GM23248 (cell line): ENCODE results near the gene KCTD5.

Experiments used
- EZH2 ChIP-seq: fragments of 200-600 bp; sonication (generic); IDR thresholded peaks from 2 replicates; pipeline ENCODE4 v1.6.1; 2018; ENCODE audit warnings: antibody characterized with exemption, mild to moderate bottlenecking; ENCODE audit not compliant: insufficient read depth, poor library complexity, severe bottlenecking
- EZH2phosphoT487 ChIP-seq: fragments of 200-600 bp; sonication (generic); IDR thresholded peaks from 2 replicates; pipeline ENCODE4 v1.6.1; 2018; ENCODE audit warnings: antibody characterized with exemption, moderate library complexity, mild to moderate bottlenecking, low read depth; ENCODE audit not compliant: insufficient read depth

- TF ChIP-seq EZH2 = no peak
- TF ChIP-seq EZH2phosphoT487 = no peak
These were observed 10.6 kb upstream of the KCTD5 start for GRCh38 chr16:2671741-2672140.
